NCI-H82 treated with DMSO at 0.1 percent for 48 hours (cell line): Measurements from ENCODE around the gene LINGO1.

ENCODE experiments used
- DNase-seq: peaks from one replicate; lab custom pipeline; 2025; ENCODE audit not compliant: unreplicated experiment; lab: John Stamatoyannopoulos, UW

Gene LINGO1

DNA sequence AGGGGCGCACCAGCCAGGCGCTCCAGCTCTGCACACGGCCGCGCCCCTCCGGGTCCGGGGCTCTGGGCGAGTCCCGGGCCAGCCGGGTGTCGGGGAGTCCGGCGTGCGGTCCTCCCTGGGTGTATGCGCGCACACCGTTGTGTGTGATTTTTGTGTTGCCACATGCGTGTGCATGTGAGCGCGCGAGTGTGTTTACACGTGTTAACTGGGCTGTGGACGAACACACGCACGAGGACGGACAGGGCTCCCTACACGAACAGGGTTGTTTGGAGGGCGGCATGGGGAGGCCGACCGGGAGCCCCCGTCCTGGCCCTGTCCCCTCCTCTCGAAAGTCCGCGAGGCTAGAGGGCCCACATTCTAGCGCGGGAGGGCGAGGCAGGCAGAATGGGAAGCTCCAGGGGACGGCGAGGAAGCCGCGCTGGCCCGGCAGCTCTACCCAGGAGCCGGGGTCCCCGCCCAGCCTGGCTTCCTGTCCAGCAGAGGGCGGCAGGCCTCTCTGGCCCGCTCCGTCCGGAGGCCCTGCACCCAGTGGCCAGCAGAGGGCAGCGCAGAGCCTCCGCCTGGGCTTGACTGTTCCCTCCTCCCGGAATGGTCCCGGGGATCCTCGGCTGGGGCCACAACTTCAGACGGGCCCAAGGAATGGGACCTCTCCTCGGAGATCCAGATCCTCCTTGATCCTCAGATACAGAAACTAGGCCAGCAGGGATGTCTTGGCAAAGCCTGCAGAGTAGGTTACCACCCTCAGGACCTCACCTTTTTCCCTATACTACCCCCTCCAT lies 611 bp upstream of the LINGO1 start:
- peak; percentile 44 for DNase-seq

DNA sequence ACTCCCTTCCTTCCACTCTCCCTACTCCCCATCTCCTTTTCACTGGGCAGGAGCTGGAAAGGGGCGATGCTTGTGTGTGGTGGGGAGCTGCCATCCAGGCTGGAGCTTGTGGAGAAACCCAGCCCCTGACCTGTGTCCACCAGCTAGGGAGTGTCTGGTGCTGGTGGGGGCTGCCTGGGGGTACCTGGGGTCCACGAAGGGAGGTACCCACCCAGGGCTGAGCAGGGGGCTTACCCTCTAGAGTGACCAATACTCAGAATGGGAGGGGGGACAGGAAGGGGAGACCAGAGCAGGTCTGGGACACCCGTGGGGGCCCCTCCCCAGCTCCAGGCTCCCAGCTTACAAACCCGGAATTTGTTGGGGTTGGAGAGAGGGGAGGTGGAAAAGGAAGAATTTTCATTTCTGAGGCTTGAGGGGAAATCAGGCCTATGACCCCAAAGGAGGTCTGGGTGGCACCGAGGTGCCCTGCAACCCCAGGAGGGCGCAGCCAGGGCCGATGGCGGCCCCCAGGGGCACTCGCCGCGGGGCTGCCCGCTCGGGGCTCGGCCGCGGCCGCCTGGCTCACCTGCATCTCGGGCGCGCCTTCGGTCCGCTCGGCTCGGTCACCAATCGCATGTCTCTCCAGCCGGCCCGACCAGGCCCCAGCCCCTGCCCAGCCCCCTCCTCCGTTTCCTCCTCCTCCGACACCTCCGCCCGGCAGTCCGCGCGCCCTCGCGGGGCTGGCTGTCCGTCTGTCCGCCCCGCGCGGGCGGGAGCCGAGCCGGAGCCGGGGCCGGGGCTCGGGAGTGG lies 773 bp downstream of the LINGO1 start:
- no peak for DNase-seq

DNA sequence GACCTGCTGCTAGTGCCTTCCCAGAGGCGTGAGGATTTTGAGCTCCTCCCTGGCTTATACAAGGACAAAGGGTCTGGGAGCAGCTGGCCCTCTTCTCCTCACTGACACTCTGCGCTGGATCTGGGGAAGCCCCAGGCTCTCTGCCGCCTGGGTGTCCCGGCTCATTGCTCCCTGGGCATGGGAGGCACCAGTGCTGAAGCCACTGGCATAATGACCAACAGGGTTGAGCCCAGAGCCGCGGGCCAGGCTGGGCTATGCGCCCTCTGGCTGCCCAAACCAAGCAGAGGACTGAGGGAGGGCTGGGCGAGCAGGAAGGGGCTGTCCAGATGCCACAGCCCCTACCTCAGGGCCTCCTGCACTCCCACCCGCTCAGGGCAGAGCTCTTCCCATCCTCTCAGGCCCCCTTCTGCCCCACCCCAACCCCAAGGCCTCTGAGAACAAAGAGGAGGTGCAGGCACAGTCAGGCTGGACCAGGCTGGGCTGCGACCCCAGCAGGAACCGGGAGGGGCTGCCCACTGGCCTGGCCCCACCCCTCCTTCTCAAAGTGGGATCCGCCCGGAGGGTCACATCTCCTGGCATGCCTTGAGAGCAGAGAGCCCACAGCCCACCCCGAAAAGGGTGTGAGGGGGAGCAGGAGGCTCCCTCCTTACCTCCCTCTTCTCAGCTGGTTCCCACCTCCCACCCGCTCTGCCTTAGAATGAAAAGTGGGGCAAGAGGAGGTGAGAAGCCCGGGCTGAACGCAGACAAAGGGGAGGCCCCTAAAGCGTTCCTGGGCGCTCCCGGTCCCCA lies 1.6 kb downstream of the LINGO1 start:
- no peak for DNase-seq

DNA sequence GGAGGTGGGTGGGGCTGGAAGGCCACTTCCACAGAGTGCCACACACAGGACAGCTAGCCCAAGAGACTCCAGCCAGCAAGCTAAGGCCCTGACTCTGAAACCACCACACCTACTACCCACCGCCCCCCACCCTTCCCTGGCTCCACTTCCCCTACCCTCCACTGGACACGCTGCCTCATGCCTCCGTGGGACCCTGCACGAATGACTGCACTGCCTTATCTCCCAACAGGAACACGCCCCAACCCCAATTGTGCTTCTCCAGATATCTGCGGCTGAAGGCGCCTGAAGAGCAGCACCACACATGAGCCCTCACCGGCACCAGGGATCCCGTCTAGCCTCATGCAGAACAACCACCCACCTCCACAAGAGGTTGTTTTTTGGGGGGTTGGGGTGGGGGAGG lies 2.7 kb downstream of the LINGO1 start:
- DNase-seq: no peak

DNA sequence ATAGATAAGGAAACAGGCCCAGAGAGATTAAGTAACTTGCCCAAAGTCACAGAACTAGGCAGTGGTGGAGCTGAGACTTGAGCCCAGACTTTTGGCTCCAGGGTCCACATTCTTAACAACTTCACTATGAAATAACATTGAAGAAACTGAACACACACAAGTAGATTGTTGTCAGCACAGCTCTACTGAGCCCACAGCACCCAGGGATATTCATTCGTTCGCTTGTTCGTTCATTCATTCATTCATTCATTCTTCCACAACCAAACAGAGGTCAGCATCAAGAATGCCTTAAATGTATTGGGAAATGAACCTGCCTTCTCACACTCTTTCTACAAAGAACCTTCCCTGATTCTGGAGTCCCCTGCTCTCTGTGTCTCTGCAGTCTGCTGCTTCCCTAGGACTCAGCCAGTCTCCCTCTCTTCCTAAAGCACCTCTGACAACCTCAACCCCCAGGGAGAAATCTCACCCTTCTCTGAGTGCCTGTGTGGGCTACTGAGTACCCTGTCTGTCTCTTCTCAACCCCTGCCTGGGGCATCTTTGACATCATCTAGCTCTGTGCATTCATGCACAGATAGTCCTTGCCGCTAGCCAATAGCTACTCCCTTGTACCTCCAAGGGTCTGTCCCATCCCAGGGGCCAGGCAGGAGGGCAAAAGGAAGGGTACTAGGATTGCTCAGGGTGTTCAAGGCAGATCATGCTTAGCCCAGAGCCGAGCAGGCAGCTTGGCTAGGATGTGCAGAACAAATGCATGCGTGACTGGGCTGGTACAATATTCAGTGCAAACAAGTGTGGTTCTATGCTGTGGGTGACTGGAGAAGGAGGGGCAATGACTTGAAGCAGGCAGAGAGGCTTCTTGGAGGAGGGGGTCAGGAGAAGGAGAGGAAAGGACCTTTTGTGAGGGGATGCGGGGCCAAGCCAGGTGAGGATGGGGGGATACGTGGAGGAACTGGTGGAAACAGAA lies 3.4 kb downstream of the LINGO1 start:
- no peak for DNase-seq

DNA sequence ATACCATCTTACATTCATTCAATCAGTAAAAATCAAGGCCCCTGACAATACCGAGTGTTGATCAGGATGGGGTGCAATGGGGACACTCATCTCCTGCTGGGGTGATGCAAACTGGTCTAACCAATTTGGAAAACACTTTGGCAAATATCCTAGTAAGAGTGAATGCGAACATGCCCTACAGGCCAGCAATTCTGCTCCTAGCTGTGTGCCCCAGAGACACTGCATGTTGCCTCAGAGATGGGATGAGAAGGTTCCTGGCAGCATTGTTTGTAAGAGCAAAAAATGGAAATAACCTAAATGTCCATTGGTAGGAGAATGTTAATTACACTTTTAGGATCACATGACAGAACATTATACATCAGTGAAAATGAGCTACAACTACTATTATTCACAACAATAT lies 4.7 kb downstream of the LINGO1 start:
- DNase-seq: no peak

DNA sequence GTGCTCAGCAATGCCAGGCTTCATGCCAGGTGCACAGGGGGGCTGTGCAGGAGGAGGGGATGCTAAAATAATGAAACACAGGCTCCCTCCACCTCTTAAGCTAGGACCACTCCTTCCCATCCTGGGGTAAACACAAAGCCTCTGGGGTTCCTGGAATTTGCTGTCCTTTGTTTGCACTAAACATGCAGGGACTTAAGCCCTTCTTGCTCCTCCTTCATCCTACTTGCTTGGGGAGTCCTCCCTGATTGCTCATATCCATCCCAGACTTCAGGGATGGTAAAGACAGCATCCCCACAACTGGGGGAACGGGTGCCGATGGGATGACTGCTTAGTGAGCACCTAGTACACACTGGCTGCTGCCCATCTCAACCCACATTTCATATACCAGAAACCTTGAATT lies 5.1 kb downstream of the LINGO1 start:
- no peak for DNase-seq

DNA sequence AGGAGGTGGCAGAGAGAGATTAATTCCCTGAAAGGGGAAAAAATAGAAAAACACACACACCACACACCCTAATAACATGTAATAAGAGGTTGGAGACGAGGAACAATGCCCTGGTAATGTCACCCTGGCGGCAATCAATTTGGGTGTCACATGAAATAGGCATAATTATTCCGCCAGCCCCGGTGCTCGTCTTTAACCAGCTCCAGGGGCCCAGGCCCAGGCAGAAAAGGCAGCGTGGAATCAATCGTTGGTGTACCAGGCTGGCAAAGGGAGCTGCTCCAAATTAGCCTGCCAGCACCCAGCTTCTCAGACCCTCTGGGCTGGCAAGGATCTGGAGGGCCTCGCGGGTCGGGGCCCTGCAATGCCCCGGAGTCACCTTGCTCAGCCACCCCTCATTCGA lies 5.6 kb downstream of the LINGO1 start:
- DNase-seq: no peak

DNA sequence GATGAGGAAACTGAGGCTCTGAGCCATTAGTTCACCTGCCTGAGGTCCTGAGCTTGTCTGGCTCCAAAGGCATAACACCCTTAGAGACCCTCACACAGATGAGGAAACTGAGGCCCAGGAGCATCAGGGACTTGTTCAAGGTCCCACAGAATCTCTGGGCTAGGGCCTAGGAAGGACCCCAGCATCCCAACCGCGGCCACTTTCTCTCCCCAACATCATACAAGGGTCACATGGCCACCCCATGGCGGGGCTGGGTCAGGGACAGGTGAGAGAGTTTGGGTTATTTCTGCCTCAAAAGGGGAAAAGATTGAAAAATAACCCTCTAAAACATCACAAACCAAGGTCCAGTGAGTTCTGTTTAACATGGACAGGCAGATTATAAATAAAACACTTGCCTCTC lies 6.7 kb downstream of the LINGO1 start:
- DNase-seq: no peak

DNA sequence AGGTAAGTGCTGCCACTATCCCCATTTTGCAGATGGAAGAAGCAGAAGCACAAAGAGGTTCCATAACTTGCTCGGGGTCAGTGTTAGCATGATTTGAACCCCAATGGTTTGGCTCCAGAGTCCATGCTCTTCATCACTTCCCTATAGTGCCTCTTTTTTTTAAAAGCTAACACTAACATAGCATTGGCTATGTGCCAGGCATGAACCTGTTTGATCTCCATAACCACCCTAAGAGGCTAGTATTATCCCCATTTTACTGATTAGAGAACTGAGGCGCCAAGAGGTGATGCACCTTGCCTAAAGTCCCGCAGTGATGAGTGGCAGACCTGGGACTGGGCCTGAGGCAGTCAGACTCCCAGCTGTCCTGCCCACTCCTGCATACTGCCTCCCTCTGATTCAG lies 7.3 kb downstream of the LINGO1 start:
- DNase-seq: no peak

DNA sequence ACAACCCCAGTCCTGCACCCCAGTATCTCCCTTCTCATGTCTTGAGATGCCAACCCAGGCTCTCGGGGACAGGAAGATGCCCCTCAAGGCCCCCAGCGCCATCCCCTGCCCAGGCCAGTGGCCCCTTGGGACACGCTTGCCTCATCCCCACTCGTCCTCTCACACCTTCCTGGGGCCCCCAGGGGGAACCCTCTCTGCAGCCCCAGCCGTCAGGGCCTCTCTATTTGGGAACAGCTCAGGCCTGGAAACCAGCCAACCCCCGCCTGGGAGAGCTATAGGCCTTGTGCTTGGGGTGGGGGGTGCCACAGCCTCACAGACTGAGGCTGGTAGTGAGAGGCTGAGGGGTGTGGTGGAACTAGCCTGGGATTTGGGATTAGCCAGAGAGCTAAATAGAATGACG lies 7.8 kb downstream of the LINGO1 start:
- DNase-seq: no peak

DNA sequence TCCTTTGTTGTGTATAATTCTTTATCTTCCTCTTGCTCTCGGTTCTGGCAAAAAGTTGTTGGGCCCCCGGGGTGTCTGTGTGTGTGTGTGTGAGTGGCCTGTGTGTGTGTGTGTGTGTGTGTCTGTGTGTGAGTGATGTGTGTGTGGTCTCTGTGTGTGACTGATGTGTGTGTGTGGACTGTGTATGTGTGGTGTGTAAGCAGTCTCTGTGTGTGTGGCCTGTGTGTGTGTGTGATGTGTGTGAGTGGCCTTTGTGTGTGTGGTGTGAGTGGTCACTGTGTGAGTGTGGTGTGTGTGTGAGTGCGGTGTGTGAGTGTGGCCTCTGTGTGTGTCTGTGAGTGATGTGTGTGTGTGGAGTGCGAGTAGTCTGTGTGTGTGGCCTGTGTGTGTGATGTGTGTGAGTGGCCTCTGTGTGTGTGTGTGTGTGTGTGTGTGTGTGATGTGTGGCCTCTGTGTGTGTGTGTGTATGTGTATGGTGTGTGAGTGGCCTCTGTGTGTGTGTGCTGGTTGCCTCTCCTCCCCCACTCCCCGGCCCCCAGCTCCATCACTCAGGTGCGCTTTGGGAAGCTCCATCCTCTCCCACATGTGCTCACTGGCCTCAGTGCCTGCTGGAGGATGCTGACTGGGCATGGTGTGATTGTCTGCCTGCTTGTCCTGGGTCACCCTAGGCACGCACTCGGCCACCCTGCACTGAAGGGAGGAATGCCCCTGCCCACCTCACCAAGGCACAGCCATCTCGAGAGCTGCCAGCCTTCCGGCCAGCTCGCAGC lies 8.8 kb downstream of the LINGO1 start:
- no peak for DNase-seq

DNA sequence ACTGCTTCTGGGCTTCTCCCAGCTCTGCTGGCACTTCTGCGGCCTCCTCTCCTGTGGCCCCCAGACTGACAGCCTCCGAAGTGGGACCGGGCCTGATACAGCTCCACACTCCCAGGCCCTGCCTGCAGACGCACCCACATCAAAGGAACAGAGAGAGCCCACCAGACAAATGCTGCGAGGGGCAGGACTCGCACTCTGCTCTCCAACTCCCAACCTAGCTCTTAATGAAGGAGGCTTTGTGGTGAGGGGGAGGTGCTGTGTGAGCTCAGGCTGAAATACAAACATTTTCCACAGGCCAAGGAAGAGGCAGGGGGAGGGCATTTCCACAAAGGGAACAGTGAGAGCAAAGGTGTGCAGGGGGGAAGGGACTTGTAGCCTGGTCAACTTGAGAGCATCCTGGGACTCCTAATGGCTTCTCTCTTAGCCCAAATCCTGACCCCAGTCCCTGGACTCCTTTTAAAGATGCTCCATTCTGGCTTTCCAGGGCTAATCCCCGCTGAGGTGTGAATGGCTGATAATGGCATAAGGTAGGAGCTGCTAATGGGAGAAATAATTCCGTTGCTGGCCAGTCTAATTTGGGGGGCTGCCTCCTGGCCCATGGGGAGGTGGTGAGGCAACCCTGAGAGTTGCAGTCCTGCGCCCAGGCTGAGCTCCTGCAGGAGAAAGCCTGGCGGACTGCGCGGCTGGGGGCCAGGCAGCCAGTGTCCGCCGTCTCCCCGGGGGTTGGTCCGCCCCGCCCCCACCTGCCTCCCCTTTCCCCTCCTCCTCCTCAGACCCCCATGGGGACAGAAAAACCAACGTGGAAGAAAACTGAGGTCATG lies 9.6 kb downstream of the LINGO1 start:
- no peak for DNase-seq

DNA sequence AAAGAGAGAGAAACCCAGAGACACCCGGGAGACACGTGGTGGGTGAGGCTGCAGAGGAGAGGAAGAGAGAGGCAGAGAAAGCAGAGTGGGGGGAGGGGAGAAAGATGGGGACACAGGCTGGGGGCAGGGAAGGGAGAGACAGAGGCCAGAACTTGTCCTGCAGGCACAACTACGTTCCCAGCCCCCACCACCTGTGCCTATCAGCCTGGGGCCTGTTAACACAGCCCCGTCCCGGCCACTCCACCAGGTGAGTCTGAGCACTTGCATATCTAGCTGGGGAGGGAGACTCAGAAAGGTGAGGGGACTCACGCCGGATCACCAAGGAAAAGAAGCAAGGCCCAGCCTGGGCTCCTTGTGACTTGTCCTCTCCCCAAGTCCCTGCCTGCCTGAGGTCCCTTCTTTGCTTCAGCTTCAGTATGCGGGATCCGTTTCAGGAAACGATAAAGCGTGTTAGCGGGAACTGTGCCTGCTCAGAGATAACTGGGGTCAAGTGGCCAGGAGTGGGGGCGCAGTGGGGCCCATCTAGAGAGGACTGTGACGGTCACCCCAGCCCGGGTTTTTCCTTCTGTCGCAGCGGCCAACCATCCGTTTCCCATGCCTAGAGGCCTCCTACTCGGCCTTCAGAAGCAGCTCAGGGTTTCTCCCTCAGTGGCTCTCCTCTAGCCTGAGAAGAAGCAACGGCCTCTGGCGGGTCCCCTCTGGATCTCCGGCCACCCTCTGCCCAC lies 10.3 kb downstream of the LINGO1 start:
- no peak for DNase-seq

DNA sequence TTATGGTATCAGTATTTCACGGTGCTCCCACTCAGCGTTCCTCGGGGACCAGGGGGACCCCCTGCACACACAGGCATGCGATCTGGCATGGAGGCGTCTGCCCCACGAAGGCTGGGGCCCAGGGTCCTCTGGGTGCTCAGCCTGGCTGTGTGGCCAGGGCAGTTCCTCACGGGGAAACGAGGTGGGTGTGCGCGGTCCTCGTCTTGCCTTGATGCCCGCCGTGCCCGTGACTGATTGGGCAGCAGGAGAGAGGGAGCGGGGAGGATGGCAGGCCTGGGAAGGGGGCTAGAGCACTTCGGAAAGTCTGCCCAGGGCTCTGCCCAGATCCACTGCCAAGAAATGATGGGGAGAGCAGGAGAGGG lies 10.9 kb downstream of the LINGO1 start:
- no peak for DNase-seq

DNA sequence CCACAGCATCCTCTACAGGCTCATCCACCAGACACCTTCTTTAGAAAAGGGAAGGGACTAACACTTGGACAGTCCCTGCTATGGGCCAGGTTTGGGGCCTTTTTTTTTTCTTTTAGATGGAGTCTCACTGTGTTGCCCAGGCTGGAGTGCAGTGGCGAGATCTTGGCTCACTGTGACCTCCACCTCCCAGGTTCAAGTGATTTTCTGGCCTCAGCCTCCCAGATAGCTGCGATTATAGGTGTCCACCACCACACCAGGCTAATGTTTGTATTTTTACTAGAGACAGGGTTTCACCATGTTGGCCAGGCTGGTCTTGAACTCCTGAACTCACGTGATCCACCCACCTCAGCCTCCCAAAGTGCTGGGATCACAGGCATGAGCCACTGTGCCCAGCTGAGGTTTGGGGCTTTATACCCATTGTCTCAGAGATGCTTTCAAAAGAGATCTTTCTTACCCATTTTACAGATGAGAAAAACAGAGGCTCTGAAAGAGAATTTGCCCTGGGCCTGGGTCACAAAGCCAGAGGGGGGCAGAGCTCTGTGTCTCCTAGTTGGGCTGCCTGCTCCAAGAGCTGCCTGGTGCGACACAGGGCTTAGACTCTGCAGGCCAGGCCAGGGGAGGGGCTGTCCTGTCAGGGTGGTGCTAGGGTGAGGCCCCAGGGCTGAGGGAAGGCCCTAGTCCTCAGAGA lies 11.6 kb downstream of the LINGO1 start:
- no peak for DNase-seq

DNA sequence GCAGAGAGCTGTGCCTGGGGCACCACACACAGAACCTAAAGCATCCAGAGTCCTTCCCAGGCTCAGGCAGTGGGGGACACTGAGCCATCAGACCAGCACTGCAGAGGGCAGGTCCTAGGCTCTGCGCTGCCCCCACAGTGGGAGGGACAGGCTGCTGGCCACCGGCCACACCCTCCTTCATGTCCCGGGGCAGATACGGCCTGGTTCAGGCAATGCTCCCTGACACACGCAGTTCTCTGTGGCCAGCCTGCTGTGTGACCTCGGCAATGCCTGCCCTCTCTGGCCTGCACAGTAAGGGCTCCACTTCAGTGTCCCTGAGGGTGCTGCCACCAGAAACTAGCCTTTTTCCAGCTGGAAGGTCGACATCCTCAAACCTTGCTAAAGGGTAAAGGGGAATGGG lies 12.4 kb downstream of the LINGO1 start:
- DNase-seq: no peak

DNA sequence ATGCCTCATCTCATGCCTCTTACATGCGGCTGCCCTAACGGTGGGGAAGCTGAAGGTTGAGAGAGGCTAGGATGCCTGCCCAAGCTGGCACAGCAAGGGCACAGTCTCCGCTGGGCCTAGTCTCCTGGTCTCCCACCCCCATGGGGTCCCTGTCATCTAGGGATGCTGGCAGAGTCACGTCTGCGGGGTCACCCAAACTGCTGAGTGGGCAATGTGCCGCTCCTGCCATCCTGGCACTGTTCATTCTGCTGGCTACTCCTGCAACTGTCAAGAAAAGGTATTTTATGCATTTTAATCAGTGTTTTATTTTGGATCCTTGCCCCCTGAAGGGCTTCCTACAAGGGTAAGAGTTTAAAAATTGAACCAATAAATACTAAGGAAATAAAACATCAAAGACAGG lies 12.8 kb downstream of the LINGO1 start:
- no peak for DNase-seq
